Mesenchymal stem cell (in vitro differentiated cells and primary cell): ENCODE data around the gene ROBO1.

Source experiments
- DNase-seq: peaks from one replicate; pipeline ENCODE4 v3.0.0-alpha.2; 2013
- H2AFZ ChIP-seq: one replicate; pipeline ENCODE4 v1.6.1; 2013; ENCODE audit warnings: low read depth, mild to moderate bottlenecking, control low read depth, inconsistent platforms, low read length, moderate library complexity
- H2AK5ac ChIP-seq: 2 replicates; pipeline ENCODE4 v1.6.1; 2013; ENCODE audit warnings: low read length, moderate library complexity, mild to moderate bottlenecking, inconsistent platforms; ENCODE audit not compliant: severe bottlenecking
- H2BK120ac ChIP-seq: one replicate; pipeline ENCODE4 v1.6.1; 2013; ENCODE audit warnings: low read depth, mild to moderate bottlenecking, inconsistent platforms, low read length, moderate library complexity
- H2BK12ac ChIP-seq, 2 experiments: one replicate each; pipeline ENCODE4 v1.6.1; 2013; ENCODE audit warnings: inconsistent platforms in 2 of 2, low read length in 2 of 2, mild to moderate bottlenecking in 2 of 2, moderate library complexity in 2 of 2, control low read depth in 1 of 2
- H2BK15ac ChIP-seq: one replicate; pipeline ENCODE4 v1.6.1; 2013; ENCODE audit warnings: mild to moderate bottlenecking, low read depth, inconsistent platforms; ENCODE audit not compliant: poor library complexity, severe bottlenecking
- H2BK5ac ChIP-seq: 2 replicates; pipeline ENCODE4 v1.6.1; 2013; ENCODE audit warnings: low read depth, mild to moderate bottlenecking, low read length, control low read depth, inconsistent platforms; ENCODE audit not compliant: poor library complexity, severe bottlenecking
- H3K14ac ChIP-seq, 2 experiments: one replicate each; pipeline ENCODE4 v1.6.1; 2013; ENCODE audit warnings: inconsistent platforms in 2 of 2, low read length in 2 of 2, control low read depth in 1 of 2, mild to moderate bottlenecking in 1 of 2, moderate library complexity in 1 of 2
- H3K18ac ChIP-seq, 2 experiments: one replicate each; pipeline ENCODE4 v1.6.1; 2013; ENCODE audit warnings: inconsistent platforms in 2 of 2, low read length in 2 of 2, control low read depth in 1 of 2, low read depth in 1 of 2, mild to moderate bottlenecking in 1 of 2
- H3K23ac ChIP-seq, 2 experiments: one replicate each; pipeline ENCODE4 v1.6.1; 2013; ENCODE audit warnings: inconsistent platforms in 2 of 2, low read length in 2 of 2, mild to moderate bottlenecking in 2 of 2, moderate library complexity in 2 of 2, control low read depth in 1 of 2
- H3K27ac ChIP-seq: 2 replicates; pipeline ENCODE4 v1.5.1; 2013; ENCODE audit warnings: mild to moderate bottlenecking, moderate library complexity, low read length, control low read depth, inconsistent platforms; ENCODE audit not compliant: poor library complexity, severe bottlenecking
- H3K27me3 ChIP-seq, 2 experiments: 2 replicates each; pipeline versions ENCODE4 v1.6.1 to v1.7.0; 2013; ENCODE audit warnings: low read length in 2 of 2, mild to moderate bottlenecking in 2 of 2, moderate library complexity in 2 of 2, control low read depth in 1 of 2, inconsistent platforms in 1 of 2; ENCODE audit not compliant: control insufficient read depth in 1 of 2, insufficient read depth in 1 of 2
- H3K36me3 ChIP-seq, 2 experiments: 2 replicates each; pipeline versions ENCODE4 v1.6.1 to v1.7.0; 2013; ENCODE audit warnings: low read length in 2 of 2, control low read depth in 1 of 2, inconsistent platforms in 1 of 2, low read depth in 1 of 2, mild to moderate bottlenecking in 1 of 2; ENCODE audit not compliant: insufficient read depth in 2 of 2, control insufficient read depth in 1 of 2
- H3K4ac ChIP-seq, 2 experiments: one replicate each; pipeline ENCODE4 v1.6.1; 2013; ENCODE audit warnings: inconsistent platforms in 2 of 2, low read length in 2 of 2, mild to moderate bottlenecking in 2 of 2, moderate library complexity in 2 of 2, control low read depth in 1 of 2, low read depth in 1 of 2
- H3K4me1 ChIP-seq: 2 replicates; pipeline ENCODE4 v1.6.1; 2013; ENCODE audit warnings: low read depth, low read length, control low read depth; ENCODE audit not compliant: control insufficient read depth, insufficient read depth
- H3K4me2 ChIP-seq: 2 replicates; pipeline ENCODE4 v1.6.1; 2013; ENCODE audit warnings: low read length, mild to moderate bottlenecking, inconsistent platforms; ENCODE audit not compliant: poor library complexity, severe bottlenecking
- H3K4me3 ChIP-seq, 2 experiments: 2 replicates each; pipeline versions ENCODE4 v1.5.1 to v1.7.0; 2013; ENCODE audit warnings: low read length in 2 of 2, mild to moderate bottlenecking in 2 of 2, control low read depth in 1 of 2, low read depth in 1 of 2; ENCODE audit not compliant: insufficient read depth in 1 of 2
- H3K79me1 ChIP-seq: replicated peaks from 2 replicates; pipeline ENCODE4 v1.6.1; 2013; ENCODE audit warnings: mild to moderate bottlenecking, control low read depth, low read length, inconsistent platforms; ENCODE audit not compliant: poor library complexity, severe bottlenecking
- H3K9ac ChIP-seq: 2 replicates; pipeline ENCODE4 v1.7.0; 2013; ENCODE audit warnings: mild to moderate bottlenecking, low read length, moderate library complexity
- H3K9me3 ChIP-seq: 2 replicates; pipeline ENCODE4 v1.7.0; 2013; ENCODE audit warnings: mild to moderate bottlenecking, low read length; ENCODE audit not compliant: control insufficient read depth
- H4K8ac ChIP-seq: one replicate; pipeline ENCODE4 v1.6.1; 2013; ENCODE audit warnings: inconsistent platforms, mild to moderate bottlenecking, low read length, moderate library complexity
- H4K91ac ChIP-seq: one replicate; pipeline ENCODE4 v1.6.1; 2013; ENCODE audit warnings: mild to moderate bottlenecking, low read length, inconsistent platforms
- WGBS: methylation state at CpG from one replicate; pipeline ENCODE4 v1.1.7; 2013; ENCODE audit warnings: mixed read lengths; 5-methylcytosine and 5-hydroxymethylcytosine counted together

ROBO1 gene

GRCh38 chr3:79011821-79012529 lies 755.8 kb downstream of the ROBO1 start:
- H3K14ac ChIP-seq, result no peak overlapping the region

GRCh38 chr3:79009861-79010260 lies 757.9 kb downstream of the ROBO1 start:
- no peak overlapping the region for H4K91ac ChIP-seq
- no peaks in the 10 kb centered on the region for H3K36me3 ChIP-seq
- peaks cover 3% of the 10 kb centered on the region for H3K4me1 ChIP-seq
- no peak overlapping the region for H3K9ac ChIP-seq
- peaks cover 1% of the 10 kb centered on the region for H3K79me1 ChIP-seq
- H3K14ac ChIP-seq, result no peak overlapping the region
- H3K4me3 ChIP-seq, result no peak overlapping the region
- no peak for DNase-seq
- H3K23ac ChIP-seq, result no peak overlapping the region
- no peak overlapping the region for H3K4me2 ChIP-seq
- no peak overlapping the region for H2AK5ac ChIP-seq
- H4K8ac ChIP-seq, result no peak overlapping the region
- H3K4ac ChIP-seq, result no peak overlapping the region
- H2BK12ac ChIP-seq, result no peak overlapping the region
- H2BK15ac ChIP-seq, result no peak overlapping the region
- no peaks in the 10 kb centered on the region for H3K9me3 ChIP-seq
- H2BK5ac ChIP-seq, result no peak overlapping the region
- no peaks in the 10 kb centered on the region for H3K27me3 ChIP-seq
- no peak overlapping the region for H3K27ac ChIP-seq
- H3K18ac ChIP-seq, result no peak overlapping the region
- H2BK120ac ChIP-seq, result no peak overlapping the region
- H2AFZ ChIP-seq, result no peak overlapping the region

More at GRCh38 chr3:79011821-79012529, 755.8 kb downstream of the ROBO1 start:
- Histone ChIP-seq H2AFZ (no peak overlapping the region), H2BK5ac (no peak overlapping the region), H2BK120ac (no peak overlapping the region), H3K36me3 (no peaks in the 10 kb centered on the region), H3K27ac (no peak overlapping the region), H3K79me1 (peaks cover 3% of the 10 kb centered on the region), H3K23ac (no peak overlapping the region), H3K4me1 (peaks cover 1% of the 10 kb centered on the region), H2BK12ac (no peak overlapping the region), H2BK15ac (no peak overlapping the region), H2AK5ac (no peak overlapping the region), H3K9me3 (no peaks in the 10 kb centered on the region), H4K8ac (no peak overlapping the region), H3K4me2 (no peak overlapping the region), H3K4ac (no peak overlapping the region), H4K91ac (no peak overlapping the region), H3K18ac (no peak overlapping the region), H3K9ac (no peak overlapping the region), H3K4me3 (no peak overlapping the region), H3K27me3 (no peaks in the 10 kb centered on the region)
- no peak for DNase-seq
- 83% methylated on average over 5 of the region's 5 CpGs for WGBS

GRCh38 chr3:79006077-79006476 lies 761.7 kb downstream of the ROBO1 start:
- no CpG with 5 or more reads among the region's 1 CpG for WGBS
- no peak overlapping the region for H3K9ac ChIP-seq
- H3K4me1 ChIP-seq, result peaks cover 2% of the 10 kb centered on the region
- no peak overlapping the region for H3K4me2 ChIP-seq
- no peaks in the 10 kb centered on the region for H3K27me3 ChIP-seq
- H4K8ac ChIP-seq, result no peak overlapping the region
- H2AFZ ChIP-seq, result no peak overlapping the region
- no peaks in the 10 kb centered on the region for H3K9me3 ChIP-seq
- no peak overlapping the region for H2BK15ac ChIP-seq
- no peak overlapping the region for H3K23ac ChIP-seq
- H4K91ac ChIP-seq, result no peak overlapping the region
- no peak overlapping the region for H2AK5ac ChIP-seq
- H3K4ac ChIP-seq, result no peak overlapping the region
- H3K14ac ChIP-seq, result no peak overlapping the region
- no peak overlapping the region for H3K27ac ChIP-seq
- H2BK120ac ChIP-seq, result no peak overlapping the region
- no peak for DNase-seq
- H3K36me3 ChIP-seq, result no peaks in the 10 kb centered on the region
- H3K18ac ChIP-seq, result no peak overlapping the region
- H3K4me3 ChIP-seq, result no peak overlapping the region
- H2BK5ac ChIP-seq, result no peak overlapping the region
- H3K79me1 ChIP-seq, result peaks cover 6% of the 10 kb centered on the region
- no peak overlapping the region for H2BK12ac ChIP-seq

- no peak overlapping the region for H3K4ac ChIP-seq
- no peak overlapping the region for H3K4me3 ChIP-seq
- no peak overlapping the region for H2AK5ac ChIP-seq
- peaks cover 6% of the 10 kb centered on the region for H3K79me1 ChIP-seq
- no peak overlapping the region for H4K91ac ChIP-seq
- H2BK5ac ChIP-seq, result no peak overlapping the region
- H3K14ac ChIP-seq, result no peak overlapping the region
- H4K8ac ChIP-seq, result no peak overlapping the region
- no peak overlapping the region for H2BK15ac ChIP-seq
- H3K27me3 ChIP-seq, result no peaks in the 10 kb centered on the region
- H3K27ac ChIP-seq, result no peak overlapping the region
- WGBS, result 21% methylated on average over 3 of the region's 6 CpGs
- peak overlapping the region in 1 of 2 experiments; percentile 6 for H3K18ac ChIP-seq
- H3K4me2 ChIP-seq, result no peak overlapping the region
- H3K9ac ChIP-seq, result no peak overlapping the region
- no peak overlapping the region for H2BK12ac ChIP-seq
- H3K9me3 ChIP-seq, result no peaks in the 10 kb centered on the region
- H2BK120ac ChIP-seq, result no peak overlapping the region
- no peak overlapping the region for H3K23ac ChIP-seq
- no peaks in the 10 kb centered on the region for H3K36me3 ChIP-seq
- no peak overlapping the region for H2AFZ ChIP-seq
- DNase-seq, result no peak
- peaks cover 2% of the 10 kb centered on the region for H3K4me1 ChIP-seq
These were observed 762.7 kb downstream of the ROBO1 start for GRCh38 chr3:79005084-79005483.
